ENCODE measurements around the gene SPINT2.

DNA sequence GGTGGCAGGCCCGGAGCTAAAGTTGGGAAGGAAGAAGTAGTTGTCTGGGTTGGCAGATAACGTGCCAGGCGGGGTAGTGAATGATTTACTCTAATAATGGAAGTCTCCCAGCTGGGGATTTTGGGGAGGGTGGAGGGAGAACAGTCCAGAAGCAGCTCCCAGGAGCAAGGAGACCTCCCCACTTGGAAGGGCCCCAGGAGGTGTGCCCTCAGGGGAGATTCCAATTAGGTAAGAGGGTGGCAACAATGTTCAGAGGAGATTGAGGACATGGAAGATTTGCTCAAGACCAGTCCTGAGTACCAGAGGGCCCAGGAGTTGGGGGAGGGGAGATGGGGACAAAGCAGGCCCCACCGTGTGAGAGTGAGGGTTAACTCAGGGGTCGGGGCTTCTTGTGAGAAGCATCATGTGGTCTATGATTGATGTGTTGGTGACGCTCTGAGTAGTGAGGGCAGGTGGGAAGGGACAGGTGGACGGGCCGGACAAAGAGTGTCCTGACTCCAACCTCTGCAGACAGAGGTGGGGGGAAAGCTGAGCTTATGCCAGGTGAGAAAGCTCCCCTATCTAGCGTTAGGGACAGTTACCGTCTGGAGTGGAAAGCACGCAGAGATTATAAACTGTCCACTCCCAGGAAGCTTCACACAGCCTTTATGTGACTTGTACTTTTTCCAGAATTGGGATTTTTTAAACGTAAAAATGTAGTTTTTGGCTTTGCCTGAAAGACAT is 3.5 kb downstream of the SPINT2 start:
- TF ChIP-seq, protein P1, sequence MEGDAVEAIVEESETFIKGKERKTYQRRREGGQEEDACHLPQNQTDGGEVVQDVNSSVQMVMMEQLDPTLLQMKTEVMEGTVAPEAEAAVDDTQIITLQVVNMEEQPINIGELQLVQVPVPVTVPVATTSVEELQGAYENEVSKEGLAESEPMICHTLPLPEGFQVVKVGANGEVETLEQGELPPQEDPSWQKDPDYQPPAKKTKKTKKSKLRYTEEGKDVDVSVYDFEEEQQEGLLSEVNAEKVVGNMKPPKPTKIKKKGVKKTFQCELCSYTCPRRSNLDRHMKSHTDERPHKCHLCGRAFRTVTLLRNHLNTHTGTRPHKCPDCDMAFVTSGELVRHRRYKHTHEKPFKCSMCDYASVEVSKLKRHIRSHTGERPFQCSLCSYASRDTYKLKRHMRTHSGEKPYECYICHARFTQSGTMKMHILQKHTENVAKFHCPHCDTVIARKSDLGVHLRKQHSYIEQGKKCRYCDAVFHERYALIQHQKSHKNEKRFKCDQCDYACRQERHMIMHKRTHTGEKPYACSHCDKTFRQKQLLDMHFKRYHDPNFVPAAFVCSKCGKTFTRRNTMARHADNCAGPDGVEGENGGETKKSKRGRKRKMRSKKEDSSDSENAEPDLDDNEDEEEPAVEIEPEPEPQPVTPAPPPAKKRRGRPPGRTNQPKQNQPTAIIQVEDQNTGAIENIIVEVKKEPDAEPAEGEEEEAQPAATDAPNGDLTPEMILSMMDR (conservative IDR thresholded peaks at IDR 0.05; ENCODE audit: low read depth, low read length) = no peak
- TF ChIP-seq EZH2 (IDR thresholded peaks at IDR 0.05; ENCODE audit: borderline replicate concordance, low read depth, low read length, poor library complexity, severe bottlenecking) = no peak

All from A673 (cell line).